Activated CD4-positive, alpha-beta T cell treated with anti-CD3 and anti-CD28 coated beads for 4 hours (primary cell): ENCODE data around the gene VWA7.
A peak's percentile ranks its signal among the peaks of the same experiment; 100 is the strongest.
"Not testable (repeated sequence)": the region's sequence is repeated elsewhere in the genome, so short reads cannot be mapped to it uniquely, and the experiment has no call there.

Source experiments
- DNase-seq, 2 donors: peaks; one replicate each; pipeline ENCODE4 v3.0.0-alpha.2; 2020

The VWA7 gene

GRCh38 chr6:31799781-31800180 lies 22.7 kb upstream of the VWA7 start:
- DNase-seq: no peak

DNA sequence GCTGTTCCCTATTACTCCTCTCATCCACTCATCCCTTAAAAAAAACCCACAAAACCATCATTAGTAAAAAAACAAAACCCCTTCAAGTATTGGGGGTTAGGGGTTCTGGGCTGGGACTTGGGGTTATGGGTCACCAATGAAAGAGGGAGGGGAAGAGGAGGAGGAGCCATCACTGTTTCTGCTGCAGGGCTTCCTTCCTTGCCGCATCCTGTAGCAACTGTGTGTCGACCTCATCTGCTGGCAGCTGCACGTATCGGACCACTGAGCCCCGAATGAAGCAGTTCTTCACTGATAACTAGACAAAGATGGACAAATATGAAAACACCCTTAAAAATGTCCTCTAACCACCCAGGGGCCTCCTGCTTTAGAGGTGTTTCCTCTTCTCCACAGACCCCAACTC lies 20.5 kb upstream of the VWA7 start:
- peak; percentile 25 to 39 for DNase-seq

- DNase-seq: no peak
Measured at GRCh38 chr6:31796993-31797385, 19.9 kb upstream of the VWA7 start.

- DNase-seq: peak; percentile 77 to 85
Measured at GRCh38 chr6:31795616-31796298, 18.6 kb upstream of the VWA7 start, which contains the start of gene VARS1. TSS of gene VARS1 (minus strand) at chr6:31795752. CDS start at chr6:31795217, 535 bp downstream.

DNA sequence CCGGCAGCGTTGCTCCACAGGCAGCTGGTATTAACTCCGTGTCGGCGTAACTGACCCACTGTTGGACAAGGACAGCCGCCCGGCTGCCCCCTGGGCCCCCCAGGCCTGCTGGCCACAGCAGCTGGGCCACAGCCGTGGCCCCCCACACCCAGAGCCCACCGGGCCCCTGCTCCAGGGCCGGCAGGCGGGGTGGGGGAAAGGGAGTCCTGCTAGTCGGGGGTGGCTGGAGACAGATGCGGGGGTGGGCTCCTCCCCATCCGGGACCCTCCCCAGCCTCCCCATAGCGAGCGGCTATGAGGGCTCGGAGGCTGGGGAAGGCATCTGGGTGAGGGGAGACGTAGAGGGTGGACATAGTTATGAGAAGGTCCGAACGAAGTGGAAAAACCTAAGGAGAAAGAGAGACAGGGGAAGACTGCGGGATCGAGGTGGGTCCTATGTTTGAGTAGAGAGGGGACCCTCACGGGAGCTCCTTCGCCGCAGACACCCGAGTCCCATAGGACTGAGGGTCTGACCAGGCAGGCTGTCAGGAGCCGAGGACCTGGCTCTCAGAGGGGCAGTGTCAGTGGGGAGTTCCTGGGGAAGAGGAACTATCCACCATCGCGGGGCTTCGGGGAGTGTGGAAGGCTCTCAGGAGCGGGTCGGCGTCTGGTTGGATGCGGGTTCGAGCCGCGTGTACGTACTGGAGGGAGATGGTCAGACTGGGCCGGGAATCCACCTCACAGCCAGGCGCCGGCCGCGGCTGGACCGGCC lies 17.9 kb upstream of the VWA7 start:
- DNase-seq: peak in 1 of 2 donors; percentile 27

DNA sequence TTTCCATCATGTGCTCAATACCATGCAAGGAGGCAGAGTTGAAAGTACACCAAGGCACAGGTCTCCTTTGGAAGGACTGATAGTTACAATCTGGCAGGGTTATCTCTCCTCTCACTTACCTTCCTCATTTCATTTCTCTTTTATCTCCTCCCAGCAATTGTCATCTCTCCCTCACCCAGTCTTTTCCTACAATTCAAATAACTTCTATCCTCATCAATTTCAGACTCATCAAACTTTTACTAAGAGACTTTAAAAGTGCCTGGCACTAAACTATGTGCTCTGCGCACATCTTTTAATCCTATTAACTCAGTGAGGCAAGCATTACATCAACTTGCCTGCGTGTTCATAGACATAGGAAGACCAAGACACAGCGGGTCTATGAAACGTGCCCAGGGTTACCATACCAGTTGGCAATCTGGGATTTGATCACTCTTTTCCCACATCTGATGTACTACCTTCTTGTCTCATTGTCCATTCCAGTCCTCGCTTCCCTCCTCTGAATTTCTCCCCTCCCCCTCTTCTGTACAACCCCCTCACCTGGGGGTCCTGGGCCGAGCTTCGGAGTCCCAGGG lies 17.3 kb upstream of the VWA7 start:
- DNase-seq: no peak

- not testable (repeated sequence) for DNase-seq
Measured at GRCh38 chr6:31793927-31794245, 16.8 kb upstream of the VWA7 start.

- DNase-seq: peak in 1 of 2 donors; percentile 16
Measured at GRCh38 chr6:31792761-31793171, 15.6 kb upstream of the VWA7 start.

DNA sequence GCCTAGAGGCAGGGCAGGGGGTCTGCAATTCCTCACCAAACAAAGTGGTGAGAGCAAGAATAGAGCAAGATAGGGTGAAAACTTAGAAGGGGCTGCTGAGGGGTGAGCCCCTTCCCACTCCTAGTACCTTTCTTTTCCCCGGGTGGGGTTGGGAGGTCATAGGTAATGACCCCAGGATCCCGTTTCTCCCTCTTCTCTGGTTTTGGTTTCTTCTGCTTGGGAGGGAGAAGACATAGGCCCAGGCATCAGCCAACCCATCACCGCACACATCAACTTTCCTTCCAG lies 14.9 kb upstream of the VWA7 start:
- no peak for DNase-seq

- peak in 1 of 2 donors; percentile 41 for DNase-seq
Measured at GRCh38 chr6:31791324-31792089, 14.4 kb upstream of the VWA7 start.

GRCh38 chr6:31785475-31785874 lies 8.3 kb upstream of the VWA7 start:
- DNase-seq: no peak

GRCh38 chr6:31784098-31784925 lies 7.2 kb upstream of the VWA7 start:
- DNase-seq: no peak

- no peak for DNase-seq
Measured at GRCh38 chr6:31782126-31782855, 5.2 kb upstream of the VWA7 start.

DNA sequence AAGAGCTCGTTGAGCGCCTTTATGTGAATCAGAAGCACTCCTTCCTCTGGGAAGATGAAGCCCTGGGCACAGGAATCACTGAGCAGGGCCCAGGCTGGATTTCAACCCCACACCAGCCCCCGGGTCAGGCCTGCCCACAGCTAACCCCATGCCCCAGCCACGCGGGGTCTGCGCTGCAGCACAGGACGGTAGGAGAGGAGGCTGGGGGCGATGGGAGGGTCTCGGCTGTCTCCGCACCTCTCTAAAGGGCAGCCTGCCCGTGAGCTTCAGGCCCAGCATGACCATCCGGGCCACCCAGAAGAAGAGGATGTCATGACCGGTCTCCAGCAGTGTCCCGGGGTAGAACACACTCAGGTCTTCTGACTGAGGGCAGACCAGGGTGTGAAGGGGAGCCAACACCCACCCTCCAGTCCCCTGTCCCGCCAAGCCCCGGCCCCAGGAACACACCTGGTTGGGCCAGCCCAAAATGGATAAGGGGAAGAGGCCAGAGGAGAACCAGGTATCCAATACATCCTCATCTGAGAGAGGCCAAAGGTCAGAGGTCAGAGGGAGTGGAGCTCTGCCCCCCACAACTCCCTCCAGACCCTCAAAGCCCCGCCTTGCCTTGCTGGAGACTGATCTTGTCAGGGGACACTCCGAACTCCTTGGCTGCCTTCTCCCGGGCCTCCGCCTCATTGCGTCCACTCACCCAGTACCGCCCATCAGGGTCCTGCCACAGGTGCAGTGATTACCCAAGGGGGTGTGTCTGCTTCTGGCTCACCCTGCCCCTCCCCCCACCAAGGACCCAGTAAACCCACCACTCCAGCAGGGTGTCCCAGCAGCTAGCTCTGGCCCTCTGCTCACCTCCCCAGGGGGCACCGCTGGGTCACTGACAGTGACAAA lies 4.4 kb upstream of the VWA7 start:
- no peak for DNase-seq

- DNase-seq: no peak
Measured at GRCh38 chr6:31780507-31781243, 3.5 kb upstream of the VWA7 start.

- DNase-seq: no peak
Measured at GRCh38 chr6:31779908-31780307, 2.8 kb upstream of the VWA7 start.

GRCh38 chr6:31778999-31779885 lies 2.1 kb upstream of the VWA7 start:
- no peak for DNase-seq

- no peak for DNase-seq
Measured at GRCh38 chr6:31778193-31778592, 1.1 kb upstream of the VWA7 start.

DNA sequence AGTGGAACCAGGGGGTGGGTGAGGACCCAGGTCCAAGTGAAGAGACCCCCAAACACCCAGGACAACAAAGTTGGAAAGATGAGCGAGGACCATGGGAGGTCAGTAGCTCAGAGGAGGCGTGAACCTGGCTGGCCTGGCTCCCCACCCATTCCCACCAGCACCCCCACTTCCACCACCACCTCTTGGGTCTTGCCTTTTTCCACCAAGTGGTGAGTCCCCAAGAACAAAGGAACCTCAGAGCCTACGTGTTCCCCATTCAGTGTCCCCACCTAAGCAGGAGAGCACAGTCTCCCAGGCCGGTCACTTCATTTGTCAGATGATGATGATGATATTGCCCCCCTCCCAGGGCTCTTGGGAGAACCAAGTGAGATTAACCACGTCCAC lies 531 bp upstream of the VWA7 start:
- no peak for DNase-seq
